GM23338 (cell line): ENCODE data around the gene VWA5A.

ENCODE experiments used
- CREB1 ChIP-seq: fragments of 250-450 bp; sonication (Bioruptor Pico); IDR thresholded peaks from 2 replicates; pipeline ENCODE4 v1.5.0; 2020; ENCODE audit warnings: low read depth, mild to moderate bottlenecking, moderate library complexity
- CTCF ChIP-seq, 2 experiments: fragments of 200-600 bp in 1 of 2; sonication (generic) in 1 of 2; conservative IDR thresholded peaks; 2 replicates each; pipeline versions ENCODE4 v1.5.1 to v1.6.1; 2016 to 2017; ENCODE audit warnings: antibody characterized with exemption in 2 of 2, low read depth in 2 of 2, mild to moderate bottlenecking in 2 of 2, moderate library complexity in 1 of 2
- ETS1 ChIP-seq: IDR thresholded peaks from 2 replicates; pipeline ENCODE4 v1.6.1; 2016; ENCODE audit warnings: antibody characterized with exemption
- EZH2 ChIP-seq: fragments of 200-600 bp; sonication (generic); IDR thresholded peaks from one replicate; pipeline ENCODE4 v1.8.0; 2017; ENCODE audit warnings: antibody characterized with exemption, mild to moderate bottlenecking, low read depth; ENCODE audit not compliant: unreplicated experiment
- EZH2phosphoT487 ChIP-seq: fragments of 200-600 bp; sonication (generic); IDR thresholded peaks from one replicate; pipeline ENCODE4 v1.8.1; 2018; ENCODE audit warnings: antibody characterized with exemption; ENCODE audit not compliant: unreplicated experiment
- JUNB ChIP-seq: IDR thresholded peaks from one replicate; pipeline ENCODE4 v1.6.1; 2016; ENCODE audit warnings: antibody characterized with exemption; ENCODE audit not compliant: unreplicated experiment
- NANOG ChIP-seq: IDR thresholded peaks from 2 replicates; pipeline ENCODE4 v1.6.1; 2016; ENCODE audit warnings: antibody characterized with exemption, borderline replicate concordance
- POLR2AphosphoS5 ChIP-seq: IDR thresholded peaks from 2 replicates; pipeline ENCODE4 v1.6.1; 2016; ENCODE audit warnings: antibody characterized with exemption, low read depth
- REST ChIP-seq: IDR thresholded peaks from one replicate; pipeline ENCODE4 v1.6.1; 2018; ENCODE audit warnings: antibody characterized with exemption; ENCODE audit not compliant: unreplicated experiment
- STAT1 ChIP-seq: IDR thresholded peaks from one replicate; pipeline ENCODE4 v1.6.1; 2016; ENCODE audit warnings: antibody characterized with exemption; ENCODE audit not compliant: unreplicated experiment
- ZNF114 ChIP-seq: fragments of 250-450 bp; sonication (Bioruptor Pico); IDR thresholded peaks from 2 replicates; pipeline ENCODE4 v1.5.0; 2020; ENCODE audit warnings: mild to moderate bottlenecking, moderate library complexity
- ZNF331 ChIP-seq: fragments of 250-450 bp; sonication (Bioruptor Pico); IDR thresholded peaks from 2 replicates; pipeline ENCODE4 v1.5.0; 2020; ENCODE audit warnings: low read depth, mild to moderate bottlenecking, moderate library complexity
- ZNF462 ChIP-seq: fragments of 250-450 bp; sonication (Bioruptor Pico); IDR thresholded peaks from 2 replicates; pipeline ENCODE4 v1.5.0; 2020; ENCODE audit warnings: mild to moderate bottlenecking, moderate library complexity

GRCh38 chr11:124075841-124076651 is 39.2 kb upstream of the VWA5A start:
- no peak for TF ChIP-seq POLR2AphosphoS5
- TF ChIP-seq CTCF (conservative IDR thresholded peaks at IDR 0.05; ENCODE audit: low read depth in 2 of 2), result no peak
- TF ChIP-seq EZH2, result no peak
- no peak for TF ChIP-seq EZH2phosphoT487
- TF ChIP-seq REST, result no peak
- no peak for TF ChIP-seq CREB1 (CRISPR knock-in tag)
- TF ChIP-seq ETS1, result no peak
- no peak for TF ChIP-seq NANOG
- TF ChIP-seq STAT1, result no peak
- no peak for TF ChIP-seq ZNF114 (CRISPR knock-in tag)
- TF ChIP-seq JUNB, result no peak
- TF ChIP-seq ZNF462 (CRISPR knock-in tag), result no peak
- no peak for TF ChIP-seq ZNF331 (CRISPR knock-in tag)
